HepG2 (cell line): ENCODE data around the gene UGT1A3. TPM values are rescaled to one million over a fixed set of nuclear protein-coding genes. Genes with fewer than 3 reads are reported as not detected.

Experiments
- ATAC-seq: fragments of 200-7000 bp; cut with Tn5 transposase; 3 replicates; pipeline ENCODE4 v1.9.1; 2020; ENCODE audit warnings: mild to moderate bottlenecking, moderate library complexity
- BruUV-seq: library from RNA; stranded (reverse); fragments of 400-500 nt; replicated peaks from 2 replicates; lab custom pipeline; 2021; lab: Mats Ljungman, UMichigan
- CTCF ChIA-PET: fragments of 300-600 bp; formaldehyde crosslinking; extraction: SDS; loops from one replicate; lab custom pipeline; 2021; ENCODE audit warnings: low total read pairs, inconsistent platforms, low intra/inter-chr PET ratio; lab: Yijun Ruan, JAX
- POLR2A ChIA-PET: fragments of 350-600 bp; sonication (Branson Sonifier 250); formaldehyde crosslinking; loops from one replicate; lab custom pipeline; 2020; ENCODE audit warnings: antibody characterized with exemption, inconsistent platforms; lab: Yijun Ruan, JAX
- DNase-seq: peaks from one replicate; pipeline ENCODE4 v3.0.0-alpha.2; 2015; ENCODE audit warnings: low spot score
- FAIRE-seq: peaks from 3 replicates; lab custom pipeline; 2011; peaks lifted over from hg19 to GRCh38; lab: Jason Lieb, UNC
- H2AFZ ChIP-seq: one replicate; pipeline ENCODE4 v1.6.1; 2011; ENCODE audit warnings: low read length, inconsistent platforms
- H3K27ac ChIP-seq: fragments of 300-600 bp; 3 replicates; pipeline ENCODE4 v1.8.0; 2011; ENCODE audit warnings: mixed run types, mild to moderate bottlenecking, mixed read lengths, low read length, inconsistent platforms; ENCODE audit not compliant: insufficient read depth; ENCODE audit errors: extremely low read length
- H3K27me3 ChIP-seq, 2 experiments: fragments of 200-600 bp in 1 of 2; 2 replicates in 1 of 2; 3 replicates in 1 of 2; pipeline versions ENCODE4 v1.6.0 to v1.8.0; 2011; ENCODE audit warnings: low read length in 2 of 2, mild to moderate bottlenecking in 2 of 2, moderate library complexity in 2 of 2, inconsistent platforms in 1 of 2; ENCODE audit not compliant: insufficient read depth in 2 of 2, control insufficient read depth in 1 of 2
- H3K36me3 ChIP-seq, 2 experiments: fragments of 200-600 bp in 1 of 2; replicated peaks in 1 of 2; 2 replicates in 1 of 2; 3 replicates in 1 of 2; pipeline versions ENCODE4 v1.5.1 to v1.8.0; 2011; ENCODE audit warnings: low read length in 2 of 2, inconsistent platforms in 1 of 2; ENCODE audit not compliant: insufficient read depth in 2 of 2, control insufficient read depth in 1 of 2
- H3K4me1 ChIP-seq: 2 replicates; pipeline ENCODE4 v1.5.1; 2012; ENCODE audit warnings: low read length, inconsistent platforms; ENCODE audit not compliant: insufficient read depth
- H3K4me2 ChIP-seq: 2 replicates; pipeline ENCODE4 v1.6.0; 2011; ENCODE audit warnings: low read depth, low read length, inconsistent platforms
- H3K4me3 ChIP-seq, 3 experiments: fragments of 200-600 bp in 1 of 3; sonication (generic), shearing (Covaris generic) in 1 of 3; replicated peaks in 1 of 3; 2 replicates each; pipeline ENCODE4 v1.5.1; 2011 to 2016; ENCODE audit warnings: low read length in 3 of 3, inconsistent platforms in 2 of 3, low read depth in 2 of 3, mild to moderate bottlenecking in 2 of 3, control low read depth in 1 of 3, mixed read lengths in 1 of 3; ENCODE audit not compliant: insufficient read depth in 1 of 3
- H3K79me2 ChIP-seq: one replicate; pipeline ENCODE4 v1.6.1; 2011; ENCODE audit warnings: low read length, inconsistent platforms; ENCODE audit not compliant: insufficient read depth
- H3K9ac ChIP-seq: 2 replicates; pipeline ENCODE4 v1.6.0; 2011; ENCODE audit warnings: mild to moderate bottlenecking, low read depth, low read length, inconsistent platforms; ENCODE audit not compliant: insufficient read depth
- H3K9me3 ChIP-seq: 2 replicates; pipeline ENCODE4 v1.5.1; 2012; ENCODE audit warnings: mild to moderate bottlenecking, low read length
- H4K20me1 ChIP-seq: 2 replicates; pipeline ENCODE4 v1.6.0; 2011; ENCODE audit warnings: inconsistent platforms, mild to moderate bottlenecking, low read length, moderate library complexity; ENCODE audit not compliant: insufficient read depth
- GFI1 ChIP-seq: sonication (generic); formaldehyde crosslinking; IDR thresholded peaks from 2 replicates; pipeline ENCODE4 v1.5.0; 2020; ENCODE audit warnings: missing genetic modification reagents, mild to moderate bottlenecking, borderline replicate concordance
- HOXD1 ChIP-seq: sonication (generic); formaldehyde crosslinking; IDR thresholded peaks from 2 replicates; pipeline ENCODE4 v1.5.0; 2020; ENCODE audit warnings: missing genetic modification reagents
- JUNB ChIP-seq: sonication (generic); formaldehyde crosslinking; IDR thresholded peaks from 2 replicates; pipeline ENCODE4 v1.8.0; 2022; ENCODE audit warnings: missing genetic modification reagents, mild to moderate bottlenecking, borderline replicate concordance
- MAZ ChIP-seq, 2 experiments: sonication (generic) in 1 of 2; formaldehyde crosslinking in 1 of 2; IDR thresholded peaks; 2 replicates each; pipeline versions ENCODE4 v1.5.0 to v1.6.1; 2012 to 2020; ENCODE audit warnings: low read depth in 2 of 2, mild to moderate bottlenecking in 2 of 2, borderline replicate concordance in 1 of 2, improper control_type of control experiment in 1 of 2, low read length in 1 of 2, missing genetic modification reagents in 1 of 2, moderate library complexity in 1 of 2
- SATB2 ChIP-seq: sonication (generic); formaldehyde crosslinking; IDR thresholded peaks from 2 replicates; pipeline ENCODE4 v1.5.0; 2020; ENCODE audit warnings: missing genetic modification reagents
- ZMAT3 ChIP-seq: sonication (generic); formaldehyde crosslinking; conservative IDR thresholded peaks from 2 replicates; pipeline ENCODE4 v1.7.0; 2021; ENCODE audit warnings: missing genetic modification reagents
- ZNF138 ChIP-seq: sonication (generic); formaldehyde crosslinking; IDR thresholded peaks from 2 replicates; pipeline ENCODE4 v1.5.0; 2020; ENCODE audit warnings: mild to moderate bottlenecking, low read depth, missing genetic modification reagents
- ZNF24 ChIP-seq: fragments of 450-650 bp; IDR thresholded peaks from 2 replicates; pipeline ENCODE4 v1.6.1; 2017; ENCODE audit warnings: antibody characterized with exemption, mild to moderate bottlenecking
- ZNF570 ChIP-seq: sonication (generic); formaldehyde crosslinking; IDR thresholded peaks from 2 replicates; pipeline ENCODE4 v1.4.0; 2020; ENCODE audit warnings: mild to moderate bottlenecking, missing genetic modification reagents, borderline replicate concordance
- ZNF792 ChIP-seq: IDR thresholded peaks from 2 replicates; pipeline ENCODE4 v1.6.1; 2016
- WGBS: methylation state at CpG from one replicate; pipeline ENCODE4 v1.1.6; 2017; ENCODE audit warnings: low lambda C conversion rate; 5-methylcytosine and 5-hydroxymethylcytosine counted together
- in situ Hi-C: cut with HindIII; loops from 2 replicates; pipeline ENCODE4 v1.10.0; 2017; ENCODE audit warnings: low pct_unique_long_range_greater_than_20kb; ENCODE audit not compliant: extremely low pct_ligation_motif_present
- intact Hi-C: fragments of 100-400 bp; cut with micrococcal nuclease; formaldehyde crosslinking; loops from one replicate; pipeline ENCODE4 v1.10.0; 2022; ENCODE audit not compliant: unreplicated experiment
- polyA plus RNA-seq, 8 experiments: library from polyadenylated mRNA; depleted of rRNA in 3 of 8; stranded (reverse) in 7 of 8; unstranded in 1 of 8; fragments of >200 nt; fragmentation: Illumina TruSeq in 4 of 8; extraction: Trizol in 4 of 8; gene quantifications; 2 replicates each; pipeline versions ENCODE4 v1.2.1 to v1.2.3, GENCODE V29; 2011 to 2016; ENCODE audit warnings: low read depth in 4 of 8, missing spikeins in 1 of 8, mixed read lengths in 1 of 8; ENCODE audit not compliant: insufficient read depth in 1 of 8
- total RNA-seq, 5 experiments: library from RNA; depleted of rRNA; stranded (reverse); fragments of >200 nt; fragmentation: Illumina TruSeq; extraction: Trizol; gene quantifications; 2 replicates each; pipeline ENCODE4 v1.2.3, GENCODE V29; 2016; ENCODE audit warnings: low read depth in 1 of 5
- TF ChIP-seq, protein P1 (sequence below): sonication (generic); formaldehyde crosslinking; IDR thresholded peaks from 2 replicates; pipeline ENCODE4 v1.4.0; 2020; ENCODE audit warnings: missing genetic modification reagents
- TF ChIP-seq, protein P2 (sequence below): sonication (generic); formaldehyde crosslinking; IDR thresholded peaks from 2 replicates; pipeline ENCODE4 v1.4.0; 2020; ENCODE audit warnings: missing genetic modification reagents

Gene UGT1A3
- total and polyA plus RNA-seq, 2 of the 13 experiments (the other 11 are each of a cell fraction or from before 2014, with no cell fraction given), result not detected

DNA sequence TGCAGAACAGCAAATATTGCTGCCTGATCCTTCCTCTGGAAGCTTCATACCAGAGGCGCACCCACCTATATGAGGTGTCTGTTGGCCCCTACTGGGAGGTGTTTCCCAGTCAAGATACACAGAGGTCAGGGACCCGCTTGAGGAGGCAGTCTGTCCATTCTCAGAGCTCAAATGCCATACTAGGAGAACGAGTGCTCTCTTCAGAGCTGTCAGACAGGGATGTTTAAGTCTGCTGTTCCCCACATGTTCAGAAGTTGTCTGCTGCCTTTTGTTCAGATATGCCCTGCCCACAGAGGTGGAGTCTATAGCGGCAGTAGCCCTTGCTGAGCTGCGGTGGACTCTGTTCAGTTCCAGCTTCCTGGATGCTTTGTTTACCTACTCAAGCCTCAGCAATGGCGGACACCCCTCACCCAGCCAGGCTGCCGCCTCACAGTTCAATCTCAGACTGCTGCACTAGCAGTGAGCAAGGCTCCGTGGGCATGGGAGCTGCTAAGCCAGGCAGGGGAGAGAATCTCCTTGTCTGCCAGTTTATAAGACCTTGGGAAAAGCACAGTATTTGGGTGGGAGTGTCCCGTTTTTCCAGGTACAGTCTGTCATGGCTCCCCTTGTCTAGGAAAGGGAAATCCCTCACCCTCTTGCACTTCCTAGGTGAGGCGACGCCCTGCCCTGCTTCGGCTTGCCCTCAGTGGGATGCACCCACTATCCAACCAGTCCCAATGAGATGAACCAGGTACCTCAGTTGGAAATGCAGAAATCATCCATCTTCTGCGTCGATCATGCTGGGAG is 8.2 kb downstream of the UGT1A3 start (continued):
- 0 out of 2 replicates have a peak, but pooled peaks have one; percentile 13 for TF ChIP-seq GFI1 (CRISPR knock-in tag)
- TF ChIP-seq JUNB (CRISPR knock-in tag), result 0 out of 2 replicates have a peak, but pooled peaks have one; percentile 54
- TF ChIP-seq ZNF24, result 0 out of 2 replicates have a peak, but pooled peaks have one; percentile 42
- TF ChIP-seq, protein P1, sequence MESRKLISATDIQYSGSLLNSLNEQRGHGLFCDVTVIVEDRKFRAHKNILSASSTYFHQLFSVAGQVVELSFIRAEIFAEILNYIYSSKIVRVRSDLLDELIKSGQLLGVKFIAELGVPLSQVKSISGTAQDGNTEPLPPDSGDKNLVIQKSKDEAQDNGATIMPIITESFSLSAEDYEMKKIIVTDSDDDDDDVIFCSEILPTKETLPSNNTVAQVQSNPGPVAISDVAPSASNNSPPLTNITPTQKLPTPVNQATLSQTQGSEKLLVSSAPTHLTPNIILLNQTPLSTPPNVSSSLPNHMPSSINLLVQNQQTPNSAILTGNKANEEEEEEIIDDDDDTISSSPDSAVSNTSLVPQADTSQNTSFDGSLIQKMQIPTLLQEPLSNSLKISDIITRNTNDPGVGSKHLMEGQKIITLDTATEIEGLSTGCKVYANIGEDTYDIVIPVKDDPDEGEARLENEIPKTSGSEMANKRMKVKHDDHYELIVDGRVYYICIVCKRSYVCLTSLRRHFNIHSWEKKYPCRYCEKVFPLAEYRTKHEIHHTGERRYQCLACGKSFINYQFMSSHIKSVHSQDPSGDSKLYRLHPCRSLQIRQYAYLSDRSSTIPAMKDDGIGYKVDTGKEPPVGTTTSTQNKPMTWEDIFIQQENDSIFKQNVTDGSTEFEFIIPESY (CRISPR knock-in tag), result 0 out of 2 replicates have a peak, but pooled peaks have one; percentile 10

DNA sequence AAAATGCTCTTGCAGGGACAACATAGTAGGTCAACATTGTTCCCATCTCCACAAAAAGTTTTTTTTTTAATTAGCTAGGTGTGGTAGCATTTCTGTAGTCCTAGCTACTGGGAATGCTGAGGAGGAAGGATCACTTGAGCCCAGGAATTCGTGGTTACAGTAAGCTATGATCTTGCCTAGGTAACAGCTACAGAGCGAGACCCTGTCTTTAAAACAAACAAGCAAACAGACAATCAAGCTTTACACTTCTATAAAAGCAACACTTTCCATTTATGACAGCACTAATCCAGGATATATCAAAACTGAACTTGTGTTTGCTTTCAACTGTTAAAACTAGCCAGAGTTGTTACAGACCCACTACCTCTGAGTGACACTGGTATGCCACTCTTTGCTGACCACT is 12.0 kb downstream of the UGT1A3 start:
- ATAC-seq, result no peak
- DNase-seq, result no peak
- POLR2A ChIA-PET, result no interaction called here
- H3K36me3 ChIP-seq, result no peaks in the 10 kb centered on the region
- peaks cover 0 to 27% of the 10 kb centered on the region in 2 experiments; a peak in 3 of 5 replicates for H3K27me3 ChIP-seq
- H2AFZ ChIP-seq, result no peak overlapping the region
- H3K9me3 ChIP-seq, result no peaks in the 10 kb centered on the region
- in situ Hi-C loops (no loop called here), intact Hi-C loops (no loop called here)
- H3K27ac ChIP-seq, result no peak overlapping the region
- no peaks in the 10 kb centered on the region for H3K79me2 ChIP-seq
- H4K20me1 ChIP-seq, result no peaks in the 10 kb centered on the region
- 70% methylated on average over 2 of the region's 2 CpGs for WGBS
- no peak overlapping the region for H3K4me2 ChIP-seq
- no peak for FAIRE-seq
- TF ChIP-seq SATB2 (CRISPR knock-in tag), result no peak
- no peak for TF ChIP-seq ZNF138 (CRISPR knock-in tag)
- TF ChIP-seq HOXD1 (CRISPR knock-in tag), result no peak
- no peak for TF ChIP-seq MAZ (IDR thresholded peaks at IDR 0.05; ENCODE audit: borderline replicate concordance, low read depth, low read length)
- TF ChIP-seq MAZ (CRISPR knock-in tag; IDR thresholded peaks at IDR 0.05; ENCODE audit: low read depth), result no peak
- no peak for TF ChIP-seq ZNF570 (CRISPR knock-in tag)
- TF ChIP-seq ZMAT3 (CRISPR knock-in tag), result no peak
- no peak for TF ChIP-seq ZNF792 (CRISPR knock-in tag)
- TF ChIP-seq, protein P2, sequence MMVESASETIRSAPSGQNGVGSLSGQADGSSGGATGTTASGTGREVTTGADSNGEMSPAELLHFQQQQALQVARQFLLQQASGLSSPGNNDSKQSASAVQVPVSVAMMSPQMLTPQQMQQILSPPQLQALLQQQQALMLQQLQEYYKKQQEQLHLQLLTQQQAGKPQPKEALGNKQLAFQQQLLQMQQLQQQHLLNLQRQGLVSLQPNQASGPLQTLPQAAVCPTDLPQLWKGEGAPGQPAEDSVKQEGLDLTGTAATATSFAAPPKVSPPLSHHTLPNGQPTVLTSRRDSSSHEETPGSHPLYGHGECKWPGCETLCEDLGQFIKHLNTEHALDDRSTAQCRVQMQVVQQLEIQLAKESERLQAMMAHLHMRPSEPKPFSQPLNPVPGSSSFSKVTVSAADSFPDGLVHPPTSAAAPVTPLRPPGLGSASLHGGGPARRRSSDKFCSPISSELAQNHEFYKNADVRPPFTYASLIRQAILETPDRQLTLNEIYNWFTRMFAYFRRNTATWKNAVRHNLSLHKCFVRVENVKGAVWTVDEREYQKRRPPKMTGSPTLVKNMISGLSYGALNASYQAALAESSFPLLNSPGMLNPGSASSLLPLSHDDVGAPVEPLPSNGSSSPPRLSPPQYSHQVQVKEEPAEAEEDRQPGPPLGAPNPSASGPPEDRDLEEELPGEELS (CRISPR knock-in tag), result no peak
- H3K4me3 ChIP-seq, result no peak overlapping the region
- no TSS peak for BruUV-seq
- H3K9ac ChIP-seq, result no peak overlapping the region
- CTCF ChIA-PET, result no interaction called here
- peaks cover 58% of the 10 kb centered on the region for H3K4me1 ChIP-seq
